RPMI8226 (cell line): Measurements from ENCODE around the gene TPX2.
A peak's percentile ranks its signal among the peaks of the same experiment; 100 is the strongest.
"Not testable (repeated sequence)": the region's sequence is repeated elsewhere in the genome, so short reads cannot be mapped to it uniquely, and the experiment has no call there.

Source experiments
- DNase-seq: peaks from one replicate; pipeline ENCODE4 v3.0.0-alpha.2; 2015

The TPX2 gene

GRCh38 chr20:31769681-31770080 is 30.6 kb downstream of the TPX2 start:
- no peak for DNase-seq

GRCh38 chr20:31770243-31770642 is 31.2 kb downstream of the TPX2 start:
- DNase-seq: no peak

GRCh38 chr20:31774408-31774807 is 35.3 kb downstream of the TPX2 start:
- DNase-seq: no peak

- DNase-seq: no peak
Measured at GRCh38 chr20:31780839-31781238, 41.7 kb downstream of the TPX2 start.

- no peak for DNase-seq
Measured at GRCh38 chr20:31781945-31782344, 42.9 kb downstream of the TPX2 start.

- no peak for DNase-seq
Measured at GRCh38 chr20:31784354-31785044, 45.4 kb downstream of the TPX2 start.

GRCh38 chr20:31785089-31785488 is 46.0 kb downstream of the TPX2 start:
- no peak for DNase-seq

- no peak for DNase-seq
Measured at GRCh38 chr20:31788578-31788977, 49.5 kb downstream of the TPX2 start.

- DNase-seq: no peak
Measured at GRCh38 chr20:31790401-31790800, 51.3 kb downstream of the TPX2 start.

GRCh38 chr20:31797364-31797763 is 58.3 kb downstream of the TPX2 start:
- DNase-seq: no peak

- DNase-seq: no peak
Measured at GRCh38 chr20:31801508-31801907, 62.4 kb downstream of the TPX2 start.

GRCh38 chr20:31803552-31804291 is 64.6 kb downstream of the TPX2 start:
- no peak for DNase-seq

GRCh38 chr20:31806564-31807355 is 67.7 kb downstream of the TPX2 start:
- DNase-seq: peak; percentile 93

GRCh38 chr20:31808481-31808880 is 69.4 kb downstream of the TPX2 start:
- no peak for DNase-seq

- DNase-seq: no peak
Measured at GRCh38 chr20:31809661-31810060, 70.6 kb downstream of the TPX2 start.

- no peak for DNase-seq
Measured at GRCh38 chr20:31811198-31811597, 72.1 kb downstream of the TPX2 start.

- no peak for DNase-seq
Measured at GRCh38 chr20:31811796-31812728, 73.0 kb downstream of the TPX2 start.

- DNase-seq: no peak
Measured at GRCh38 chr20:31813611-31814010, 74.5 kb downstream of the TPX2 start.

GRCh38 chr20:31814142-31814541 is 75.1 kb downstream of the TPX2 start:
- not testable (repeated sequence) for DNase-seq

GRCh38 chr20:31815408-31816188 is 76.5 kb downstream of the TPX2 start:
- DNase-seq: no peak

- no peak for DNase-seq
Measured at GRCh38 chr20:31816221-31816620, 77.1 kb downstream of the TPX2 start.

GRCh38 chr20:31817461-31817860 is 78.4 kb downstream of the TPX2 start:
- DNase-seq: no peak
